Caco-2 (cell line): ENCODE results near the gene CFAP119. TPM values are rescaled to one million over a fixed set of nuclear protein-coding genes. Genes with fewer than 3 reads are reported as not detected.

Experiments
- BruUV-seq: library from RNA; stranded (reverse); fragments of 400-500 nt; replicated peaks from 2 replicates; lab custom pipeline; 2021; lab: Mats Ljungman, UMichigan
- CTCF ChIA-PET: fragments of 300-600 bp; sonication (Branson Sonifier 250); formaldehyde crosslinking; loops from one replicate; lab custom pipeline; 2022; ENCODE audit warnings: antibody characterized with exemption; lab: Charles Lee
- POLR2A ChIA-PET: fragments of 300-600 bp; sonication (Branson Sonifier 250); formaldehyde crosslinking; loops from one replicate; lab custom pipeline; 2022; ENCODE audit warnings: antibody characterized with exemption; lab: Charles Lee
- DNase-seq, 2 experiments: peaks; one replicate each; pipeline versions ENCODE4 v3.0.0 to v3.0.0-alpha.2; 2020 to 2022
- H3K27me3 ChIP-seq: replicated peaks from 2 replicates; pipeline ENCODE4 v1.6.0; 2011; ENCODE audit warnings: low read length; ENCODE audit not compliant: control insufficient read depth, insufficient read depth
- H3K36me3 ChIP-seq: 2 replicates; pipeline ENCODE4 v1.5.1; 2011; ENCODE audit warnings: low read length; ENCODE audit not compliant: control insufficient read depth, insufficient read depth
- H3K4me1 ChIP-seq: fragments of 250-450 bp; sonication (Bioruptor Pico); 2 replicates; pipeline ENCODE4 v1.5.1; 2020; ENCODE audit warnings: mild to moderate bottlenecking
- H3K4me3 ChIP-seq: 2 replicates; pipeline ENCODE4 v1.5.1; 2011; ENCODE audit warnings: low read depth, mild to moderate bottlenecking, control low read depth, low read length
- H3K9me3 ChIP-seq: fragments of 250-450 bp; sonication (Bioruptor Pico); 2 replicates; pipeline ENCODE4 v1.5.1; 2020; ENCODE audit warnings: mild to moderate bottlenecking, moderate library complexity
- H3K27ac Mint-ChIP-seq: one replicate; pipeline ENCODE4 v1.8.0; 2022; ENCODE audit warnings: mixed read lengths; ENCODE audit not compliant: unreplicated experiment
- H3K27me3 Mint-ChIP-seq: one replicate; pipeline ENCODE4 v1.8.0; 2022; ENCODE audit warnings: mixed read lengths; ENCODE audit not compliant: insufficient read depth, unreplicated experiment
- H3K36me3 Mint-ChIP-seq: one replicate; pipeline ENCODE4 v1.8.0; 2022; ENCODE audit warnings: mild to moderate bottlenecking, mixed read lengths; ENCODE audit not compliant: insufficient read depth, unreplicated experiment
- H3K4me1 Mint-ChIP-seq: one replicate; pipeline ENCODE4 v1.8.0; 2022; ENCODE audit warnings: low read depth, mixed read lengths; ENCODE audit not compliant: unreplicated experiment
- H3K4me3 Mint-ChIP-seq: one replicate; pipeline ENCODE4 v1.8.0; 2022; ENCODE audit warnings: mild to moderate bottlenecking, moderate library complexity, mixed read lengths; ENCODE audit not compliant: unreplicated experiment
- H3K9me3 Mint-ChIP-seq: one replicate; pipeline ENCODE4 v1.8.0; 2022; ENCODE audit warnings: mixed read lengths; ENCODE audit not compliant: unreplicated experiment
- intact Hi-C: fragments of 100-400 bp; cut with micrococcal nuclease; formaldehyde crosslinking; loops from one replicate; pipeline ENCODE4 v1.10.0; 2022; ENCODE audit not compliant: unreplicated experiment
- total RNA-seq: library from RNA; stranded (reverse); gene quantifications from 2 replicates; pipeline ENCODE4 v1.2.3, GENCODE V29; 2022
- TF ChIP-seq, protein P1 (sequence below), 2 experiments: fragments of 200-600 bp in 1 of 2; IDR thresholded peaks; 1 replicate in 1 of 2; 2 replicates in 1 of 2; pipeline versions ENCODE4 v1.5.1 to v1.8.0; 2011 to 2022; ENCODE audit warnings: antibody characterized with exemption in 1 of 2, control low read depth in 1 of 2, inconsistent platforms in 1 of 2, low read depth in 1 of 2, low read length in 1 of 2, mild to moderate bottlenecking in 1 of 2, moderate library complexity in 1 of 2; ENCODE audit not compliant: insufficient read depth in 1 of 2, severe bottlenecking in 1 of 2, unreplicated experiment in 1 of 2

Gene CFAP119
- total RNA-seq, 1 experiment from 2014 or later, result 4.0 TPM

- intact Hi-C loops, result no loop called here
- H3K9me3 Mint-ChIP-seq, result no peaks in the 10 kb centered on the region
- DNase-seq, result no peak
- H3K4me1 Mint-ChIP-seq, result peaks cover 6% of the 10 kb centered on the region
- no peak overlapping the region for H3K4me3 Mint-ChIP-seq
- Histone ChIP-seq H3K36me3 (peaks cover 13% of the 10 kb centered on the region), H3K9me3 (no peaks in the 10 kb centered on the region), H3K27me3 (no peaks in the 10 kb centered on the region), H3K4me3 (no peak overlapping the region), H3K4me1 (no peaks in the 10 kb centered on the region)
- ChIA-PET CTCF (no interaction called here), POLR2A (interaction anchor here (0.6 kb wide), 1 partner anchor 26 kb away, joined by 3 read pairs; the partner anchor contains the start of gene SRCAP)
- BruUV-seq, result no TSS peak
- H3K27me3 Mint-ChIP-seq, result no peaks in the 10 kb centered on the region
- TF ChIP-seq, protein P1, sequence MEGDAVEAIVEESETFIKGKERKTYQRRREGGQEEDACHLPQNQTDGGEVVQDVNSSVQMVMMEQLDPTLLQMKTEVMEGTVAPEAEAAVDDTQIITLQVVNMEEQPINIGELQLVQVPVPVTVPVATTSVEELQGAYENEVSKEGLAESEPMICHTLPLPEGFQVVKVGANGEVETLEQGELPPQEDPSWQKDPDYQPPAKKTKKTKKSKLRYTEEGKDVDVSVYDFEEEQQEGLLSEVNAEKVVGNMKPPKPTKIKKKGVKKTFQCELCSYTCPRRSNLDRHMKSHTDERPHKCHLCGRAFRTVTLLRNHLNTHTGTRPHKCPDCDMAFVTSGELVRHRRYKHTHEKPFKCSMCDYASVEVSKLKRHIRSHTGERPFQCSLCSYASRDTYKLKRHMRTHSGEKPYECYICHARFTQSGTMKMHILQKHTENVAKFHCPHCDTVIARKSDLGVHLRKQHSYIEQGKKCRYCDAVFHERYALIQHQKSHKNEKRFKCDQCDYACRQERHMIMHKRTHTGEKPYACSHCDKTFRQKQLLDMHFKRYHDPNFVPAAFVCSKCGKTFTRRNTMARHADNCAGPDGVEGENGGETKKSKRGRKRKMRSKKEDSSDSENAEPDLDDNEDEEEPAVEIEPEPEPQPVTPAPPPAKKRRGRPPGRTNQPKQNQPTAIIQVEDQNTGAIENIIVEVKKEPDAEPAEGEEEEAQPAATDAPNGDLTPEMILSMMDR (IDR thresholded peaks at IDR 0.05; ENCODE audit: insufficient read depth in 1 of 2, low read depth in 1 of 2, low read length in 1 of 2, severe bottlenecking in 1 of 2, unreplicated experiment in 1 of 2), result no peak
- H3K36me3 Mint-ChIP-seq, result peaks cover 97% of the 10 kb centered on the region
- H3K27ac Mint-ChIP-seq, result no peak overlapping the region
Measured at GRCh38 chr16:30724641-30725417, 37.0 kb downstream of the CFAP119 start.

DNA sequence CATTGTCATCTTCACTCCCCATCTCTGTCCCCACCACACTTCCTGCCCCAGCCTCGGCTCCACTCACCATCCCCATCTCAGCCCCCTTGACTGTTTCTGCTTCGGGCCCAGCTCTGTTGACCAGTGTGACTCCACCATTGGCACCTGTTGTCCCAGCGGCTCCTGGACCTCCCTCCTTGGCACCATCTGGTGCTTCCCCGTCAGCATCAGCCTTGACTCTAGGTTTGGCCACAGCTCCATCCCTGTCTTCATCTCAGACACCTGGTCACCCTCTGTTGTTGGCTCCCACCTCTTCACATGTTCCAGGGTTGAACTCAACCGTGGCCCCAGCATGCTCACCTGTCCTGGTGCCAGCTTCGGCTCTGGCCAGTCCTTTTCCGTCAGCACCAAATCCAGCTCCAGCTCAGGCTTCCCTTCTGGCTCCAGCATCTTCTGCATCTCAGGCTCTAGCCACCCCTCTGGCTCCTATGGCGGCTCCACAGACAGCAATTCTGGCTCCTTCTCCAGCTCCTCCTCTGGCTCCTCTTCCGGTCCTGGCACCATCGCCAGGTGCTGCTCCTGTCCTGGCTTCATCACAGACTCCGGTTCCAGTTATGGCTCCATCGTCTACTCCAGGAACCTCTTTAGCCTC is 38.0 kb downstream of the CFAP119 start:
- H3K36me3 ChIP-seq, result peaks cover 11% of the 10 kb centered on the region
- intact Hi-C loops, result no loop called here
- no peaks in the 10 kb centered on the region for H3K27me3 ChIP-seq
- POLR2A ChIA-PET, result interaction anchor here (0.6 kb wide), 1 partner anchor 25 kb away, joined by 3 read pairs; the partner anchor contains the start of gene SRCAP
- no peaks in the 10 kb centered on the region for H3K4me1 ChIP-seq
- no peaks in the 10 kb centered on the region for H3K9me3 Mint-ChIP-seq
- no peak overlapping the region for H3K4me3 Mint-ChIP-seq
- H3K9me3 ChIP-seq, result no peaks in the 10 kb centered on the region
- TF ChIP-seq, protein P1 (IDR thresholded peaks at IDR 0.05; ENCODE audit: insufficient read depth in 1 of 2, low read depth in 1 of 2, low read length in 1 of 2, severe bottlenecking in 1 of 2, unreplicated experiment in 1 of 2), result no peak
- peak overlapping the region; percentile 53 for H3K27ac Mint-ChIP-seq
- DNase-seq, result no peak
- no peaks in the 10 kb centered on the region for H3K27me3 Mint-ChIP-seq
- BruUV-seq, result TSS peak; percentile 18
- peaks cover 6% of the 10 kb centered on the region for H3K4me1 Mint-ChIP-seq
- CTCF ChIA-PET, result no interaction called here
- H3K4me3 ChIP-seq, result no peak overlapping the region
- peaks cover 94% of the 10 kb centered on the region for H3K36me3 Mint-ChIP-seq

- no peaks in the 10 kb centered on the region for H3K27me3 Mint-ChIP-seq
- no peak overlapping the region for H3K4me3 ChIP-seq
- H3K36me3 Mint-ChIP-seq, result peaks cover 97% of the 10 kb centered on the region
- no peak overlapping the region for H3K27ac Mint-ChIP-seq
- TF ChIP-seq, protein P1 (IDR thresholded peaks at IDR 0.05; ENCODE audit: insufficient read depth in 1 of 2, low read depth in 1 of 2, low read length in 1 of 2, severe bottlenecking in 1 of 2, unreplicated experiment in 1 of 2), result no peak
- no TSS peak for BruUV-seq
- peaks cover 6% of the 10 kb centered on the region for H3K4me1 Mint-ChIP-seq
- DNase-seq, result no peak
- no peak overlapping the region for H3K4me3 Mint-ChIP-seq
- peaks cover 11% of the 10 kb centered on the region for H3K36me3 ChIP-seq
- no peaks in the 10 kb centered on the region for H3K4me1 ChIP-seq
- ChIA-PET CTCF (interaction anchor here (1.0 kb wide), 1 partner anchor 17 kb away, joined by 3 read pairs; a partner anchor contains a TSS), POLR2A (no interaction called here)
- no peaks in the 10 kb centered on the region for H3K9me3 ChIP-seq
- intact Hi-C loops, result no loop called here
- no peaks in the 10 kb centered on the region for H3K27me3 ChIP-seq
- H3K9me3 Mint-ChIP-seq, result no peaks in the 10 kb centered on the region
Measured at GRCh38 chr16:30722916-30723315, 38.9 kb downstream of the CFAP119 start.
